HEK293 (cell line): Measurements from ENCODE around the gene PPIC.
A peak's percentile ranks its signal among the peaks of the same experiment; 100 is the strongest.

Source experiments
- BCL11B ChIP-seq: fragments of 450-650 bp; formaldehyde crosslinking; IDR thresholded peaks from 2 replicates; pipeline ENCODE4 v1.5.1; 2016; ENCODE audit warnings: low read depth, missing biosample characterization, missing genetic modification characterization
- HOXC10 ChIP-seq: sonication (generic); formaldehyde crosslinking; IDR thresholded peaks from 2 replicates; pipeline ENCODE4 v1.8.1; 2023; ENCODE audit warnings: mild to moderate bottlenecking, missing genetic modification reagents
- KLF8 ChIP-seq: fragments of 450-650 bp; formaldehyde crosslinking; IDR thresholded peaks from 2 replicates; pipeline ENCODE4 v1.5.1; 2016; ENCODE audit warnings: missing biosample characterization, missing genetic modification characterization
- PRDM1 ChIP-seq: fragments of 450-650 bp; formaldehyde crosslinking; IDR thresholded peaks from 2 replicates; pipeline ENCODE4; 2016; ENCODE audit warnings: missing biosample characterization, missing genetic modification characterization
- REPIN1 ChIP-seq: fragments of 450-650 bp; formaldehyde crosslinking; IDR thresholded peaks from 2 replicates; pipeline ENCODE4 v1.5.1; 2017; ENCODE audit warnings: missing biosample characterization, missing genetic modification characterization, low read depth
- SP2 ChIP-seq: fragments of 450-650 bp; formaldehyde crosslinking; IDR thresholded peaks from 2 replicates; pipeline ENCODE4 v1.5.1; 2016; ENCODE audit warnings: missing biosample characterization, missing genetic modification characterization
- ZBTB7A ChIP-seq: fragments of 450-650 bp; formaldehyde crosslinking; IDR thresholded peaks from 2 replicates; pipeline ENCODE4 v1.5.1; 2016; ENCODE audit warnings: low read depth, missing biosample characterization, missing genetic modification characterization
- ZNF112 ChIP-seq: fragments of 450-650 bp; formaldehyde crosslinking; IDR thresholded peaks from 2 replicates; pipeline ENCODE4 v1.5.0; 2017; ENCODE audit warnings: missing biosample characterization, missing genetic modification characterization
- ZNF133 ChIP-seq: fragments of 450-650 bp; formaldehyde crosslinking; IDR thresholded peaks from 2 replicates; pipeline ENCODE4 v1.5.1; 2016; ENCODE audit warnings: missing biosample characterization, missing genetic modification characterization
- ZNF155 ChIP-seq: fragments of 450-650 bp; formaldehyde crosslinking; IDR thresholded peaks from 2 replicates; pipeline ENCODE4 v1.5.1; 2016; ENCODE audit warnings: missing biosample characterization, missing genetic modification characterization
- ZNF2 ChIP-seq: fragments of 450-650 bp; formaldehyde crosslinking; IDR thresholded peaks from 2 replicates; pipeline ENCODE4 v1.5.1; 2016; ENCODE audit warnings: missing biosample characterization, missing genetic modification characterization
- ZNF311 ChIP-seq: fragments of 450-650 bp; formaldehyde crosslinking; IDR thresholded peaks from 2 replicates; pipeline ENCODE4 v1.5.1; 2017; ENCODE audit warnings: missing biosample characterization, missing genetic modification characterization, borderline replicate concordance
- ZNF341 ChIP-seq: fragments of 450-650 bp; formaldehyde crosslinking; IDR thresholded peaks from 2 replicates; pipeline ENCODE4; 2016; ENCODE audit warnings: low read depth, missing biosample characterization, missing genetic modification characterization
- ZNF558 ChIP-seq: fragments of 450-650 bp; formaldehyde crosslinking; IDR thresholded peaks from 2 replicates; pipeline ENCODE4 v1.5.1; 2016; ENCODE audit warnings: missing biosample characterization, missing genetic modification characterization
- ZNF560 ChIP-seq: fragments of 450-650 bp; formaldehyde crosslinking; IDR thresholded peaks from 2 replicates; pipeline ENCODE4 v1.5.1; 2017; ENCODE audit warnings: missing biosample characterization, missing genetic modification characterization, borderline replicate concordance
- ZNF571 ChIP-seq: fragments of 450-650 bp; formaldehyde crosslinking; IDR thresholded peaks from 2 replicates; pipeline ENCODE4 v1.5.0; 2017; ENCODE audit warnings: missing biosample characterization, missing genetic modification characterization
- ZNF596 ChIP-seq: fragments of 450-650 bp; IDR thresholded peaks from 2 replicates; pipeline ENCODE4 v1.5.0; 2018; ENCODE audit warnings: missing biosample characterization, mild to moderate bottlenecking, missing genetic modification characterization, moderate library complexity
- ZNF777 ChIP-seq: fragments of 450-650 bp; formaldehyde crosslinking; IDR thresholded peaks from 2 replicates; pipeline ENCODE4 v1.5.1; 2017; ENCODE audit warnings: missing biosample characterization, missing genetic modification characterization, borderline replicate concordance
- ZNF791 ChIP-seq: fragments of 450-650 bp; formaldehyde crosslinking; IDR thresholded peaks from 2 replicates; pipeline ENCODE4 v1.5.1; 2016; ENCODE audit warnings: missing biosample characterization, missing genetic modification characterization
- ZNF837 ChIP-seq: fragments of 450-650 bp; formaldehyde crosslinking; IDR thresholded peaks from 2 replicates; pipeline ENCODE4 v1.5.1; 2016; ENCODE audit warnings: missing biosample characterization, missing genetic modification characterization
- ZSCAN30 ChIP-seq: fragments of 450-650 bp; IDR thresholded peaks from 2 replicates; pipeline ENCODE4 v1.5.1; 2018; ENCODE audit warnings: missing biosample characterization, mild to moderate bottlenecking, missing genetic modification characterization, moderate library complexity
- TF ChIP-seq, protein P1 (sequence below): fragments of 450-650 bp; formaldehyde crosslinking; IDR thresholded peaks from 2 replicates; pipeline ENCODE4 v1.5.1; 2017; ENCODE audit warnings: missing biosample characterization, missing genetic modification characterization
- TF ChIP-seq, protein P2 (sequence below): fragments of 450-650 bp; formaldehyde crosslinking; IDR thresholded peaks from 2 replicates; pipeline ENCODE4 v1.5.1; 2016; ENCODE audit warnings: missing biosample characterization, missing genetic modification characterization
- TF ChIP-seq, protein P3 (sequence below): fragments of 450-650 bp; formaldehyde crosslinking; IDR thresholded peaks from 2 replicates; pipeline ENCODE4 v1.5.1; 2016; ENCODE audit warnings: missing biosample characterization, missing genetic modification characterization
- TF ChIP-seq, protein P4 (sequence below): fragments of 450-650 bp; formaldehyde crosslinking; conservative IDR thresholded peaks from 2 replicates; pipeline ENCODE4 v1.5.1; 2016; ENCODE audit warnings: low read depth, missing biosample characterization, missing genetic modification characterization
- TF ChIP-seq, protein P5 (sequence below): fragments of 450-650 bp; formaldehyde crosslinking; IDR thresholded peaks from 2 replicates; pipeline ENCODE4 v1.5.1; 2017; ENCODE audit warnings: missing biosample characterization, missing genetic modification characterization

PPIC gene

DNA sequence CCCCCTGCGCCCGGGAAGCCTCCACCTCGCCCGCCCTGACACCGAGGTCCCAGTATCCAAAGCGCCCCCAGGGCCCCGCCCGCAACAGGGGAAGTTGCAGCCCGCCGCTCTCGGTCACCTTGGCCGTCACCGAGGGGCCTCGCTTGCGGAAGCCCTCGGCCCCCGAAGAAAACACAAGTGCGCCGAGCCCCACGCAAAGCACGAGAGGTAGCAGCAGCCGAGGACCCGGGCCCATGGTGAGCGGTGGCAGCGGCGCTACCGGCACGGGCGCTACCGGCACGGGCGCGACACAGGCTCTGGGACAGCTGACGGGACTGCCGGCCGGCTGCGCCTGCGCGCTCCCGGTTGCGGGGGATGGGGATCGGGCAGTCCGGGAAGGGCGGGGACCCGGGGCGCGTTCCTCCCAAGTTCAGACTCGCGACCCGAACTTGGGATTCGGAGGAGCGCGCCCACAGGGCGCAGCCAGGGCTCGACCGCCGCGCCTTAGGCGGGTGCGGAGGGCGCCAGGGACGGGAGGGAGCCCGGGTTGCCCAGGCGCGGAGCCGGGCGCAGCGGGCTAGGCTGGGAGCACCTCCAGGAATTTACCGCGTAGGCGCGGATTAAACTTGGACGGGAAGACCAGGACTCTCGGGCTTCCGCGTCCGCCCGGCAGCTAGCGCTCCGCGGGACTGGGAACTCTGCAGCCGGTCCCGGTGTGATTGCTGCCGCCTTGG, at the start of gene PPIC (continued):
- TF ChIP-seq, protein P1, sequence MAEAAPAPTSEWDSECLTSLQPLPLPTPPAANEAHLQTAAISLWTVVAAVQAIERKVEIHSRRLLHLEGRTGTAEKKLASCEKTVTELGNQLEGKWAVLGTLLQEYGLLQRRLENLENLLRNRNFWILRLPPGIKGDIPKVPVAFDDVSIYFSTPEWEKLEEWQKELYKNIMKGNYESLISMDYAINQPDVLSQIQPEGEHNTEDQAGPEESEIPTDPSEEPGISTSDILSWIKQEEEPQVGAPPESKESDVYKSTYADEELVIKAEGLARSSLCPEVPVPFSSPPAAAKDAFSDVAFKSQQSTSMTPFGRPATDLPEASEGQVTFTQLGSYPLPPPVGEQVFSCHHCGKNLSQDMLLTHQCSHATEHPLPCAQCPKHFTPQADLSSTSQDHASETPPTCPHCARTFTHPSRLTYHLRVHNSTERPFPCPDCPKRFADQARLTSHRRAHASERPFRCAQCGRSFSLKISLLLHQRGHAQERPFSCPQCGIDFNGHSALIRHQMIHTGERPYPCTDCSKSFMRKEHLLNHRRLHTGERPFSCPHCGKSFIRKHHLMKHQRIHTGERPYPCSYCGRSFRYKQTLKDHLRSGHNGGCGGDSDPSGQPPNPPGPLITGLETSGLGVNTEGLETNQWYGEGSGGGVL (tag by site-specific recombination) = 0 out of 2 replicates have a peak, but pooled peaks have one; percentile 3
- TF ChIP-seq ZNF777 (tag by site-specific recombination) = no peak; the same call in 1 of the 2 replicates
- TF ChIP-seq, protein P2, sequence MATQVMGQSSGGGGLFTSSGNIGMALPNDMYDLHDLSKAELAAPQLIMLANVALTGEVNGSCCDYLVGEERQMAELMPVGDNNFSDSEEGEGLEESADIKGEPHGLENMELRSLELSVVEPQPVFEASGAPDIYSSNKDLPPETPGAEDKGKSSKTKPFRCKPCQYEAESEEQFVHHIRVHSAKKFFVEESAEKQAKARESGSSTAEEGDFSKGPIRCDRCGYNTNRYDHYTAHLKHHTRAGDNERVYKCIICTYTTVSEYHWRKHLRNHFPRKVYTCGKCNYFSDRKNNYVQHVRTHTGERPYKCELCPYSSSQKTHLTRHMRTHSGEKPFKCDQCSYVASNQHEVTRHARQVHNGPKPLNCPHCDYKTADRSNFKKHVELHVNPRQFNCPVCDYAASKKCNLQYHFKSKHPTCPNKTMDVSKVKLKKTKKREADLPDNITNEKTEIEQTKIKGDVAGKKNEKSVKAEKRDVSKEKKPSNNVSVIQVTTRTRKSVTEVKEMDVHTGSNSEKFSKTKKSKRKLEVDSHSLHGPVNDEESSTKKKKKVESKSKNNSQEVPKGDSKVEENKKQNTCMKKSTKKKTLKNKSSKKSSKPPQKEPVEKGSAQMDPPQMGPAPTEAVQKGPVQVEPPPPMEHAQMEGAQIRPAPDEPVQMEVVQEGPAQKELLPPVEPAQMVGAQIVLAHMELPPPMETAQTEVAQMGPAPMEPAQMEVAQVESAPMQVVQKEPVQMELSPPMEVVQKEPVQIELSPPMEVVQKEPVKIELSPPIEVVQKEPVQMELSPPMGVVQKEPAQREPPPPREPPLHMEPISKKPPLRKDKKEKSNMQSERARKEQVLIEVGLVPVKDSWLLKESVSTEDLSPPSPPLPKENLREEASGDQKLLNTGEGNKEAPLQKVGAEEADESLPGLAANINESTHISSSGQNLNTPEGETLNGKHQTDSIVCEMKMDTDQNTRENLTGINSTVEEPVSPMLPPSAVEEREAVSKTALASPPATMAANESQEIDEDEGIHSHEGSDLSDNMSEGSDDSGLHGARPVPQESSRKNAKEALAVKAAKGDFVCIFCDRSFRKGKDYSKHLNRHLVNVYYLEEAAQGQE = no peak
- TF ChIP-seq ZNF155 (tag by site-specific recombination) = no peak
- TF ChIP-seq, protein P3, sequence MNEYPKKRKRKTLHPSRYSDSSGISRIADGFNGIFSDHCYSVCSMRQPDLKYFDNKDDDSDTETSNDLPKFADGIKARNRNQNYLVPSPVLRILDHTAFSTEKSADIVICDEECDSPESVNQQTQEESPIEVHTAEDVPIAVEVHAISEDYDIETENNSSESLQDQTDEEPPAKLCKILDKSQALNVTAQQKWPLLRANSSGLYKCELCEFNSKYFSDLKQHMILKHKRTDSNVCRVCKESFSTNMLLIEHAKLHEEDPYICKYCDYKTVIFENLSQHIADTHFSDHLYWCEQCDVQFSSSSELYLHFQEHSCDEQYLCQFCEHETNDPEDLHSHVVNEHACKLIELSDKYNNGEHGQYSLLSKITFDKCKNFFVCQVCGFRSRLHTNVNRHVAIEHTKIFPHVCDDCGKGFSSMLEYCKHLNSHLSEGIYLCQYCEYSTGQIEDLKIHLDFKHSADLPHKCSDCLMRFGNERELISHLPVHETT (tag by site-specific recombination) = no peak
- TF ChIP-seq SP2 (tag by site-specific recombination) = peak; percentile 39
- TF ChIP-seq ZNF112 (tag by site-specific recombination) = no peak
- TF ChIP-seq ZNF571 (tag by site-specific recombination) = no peak
- TF ChIP-seq ZSCAN30 = peak; percentile 51; the same call in 1 of the 2 replicates
- TF ChIP-seq PRDM1 (tag by site-specific recombination) = no peak
- TF ChIP-seq, protein P4, sequence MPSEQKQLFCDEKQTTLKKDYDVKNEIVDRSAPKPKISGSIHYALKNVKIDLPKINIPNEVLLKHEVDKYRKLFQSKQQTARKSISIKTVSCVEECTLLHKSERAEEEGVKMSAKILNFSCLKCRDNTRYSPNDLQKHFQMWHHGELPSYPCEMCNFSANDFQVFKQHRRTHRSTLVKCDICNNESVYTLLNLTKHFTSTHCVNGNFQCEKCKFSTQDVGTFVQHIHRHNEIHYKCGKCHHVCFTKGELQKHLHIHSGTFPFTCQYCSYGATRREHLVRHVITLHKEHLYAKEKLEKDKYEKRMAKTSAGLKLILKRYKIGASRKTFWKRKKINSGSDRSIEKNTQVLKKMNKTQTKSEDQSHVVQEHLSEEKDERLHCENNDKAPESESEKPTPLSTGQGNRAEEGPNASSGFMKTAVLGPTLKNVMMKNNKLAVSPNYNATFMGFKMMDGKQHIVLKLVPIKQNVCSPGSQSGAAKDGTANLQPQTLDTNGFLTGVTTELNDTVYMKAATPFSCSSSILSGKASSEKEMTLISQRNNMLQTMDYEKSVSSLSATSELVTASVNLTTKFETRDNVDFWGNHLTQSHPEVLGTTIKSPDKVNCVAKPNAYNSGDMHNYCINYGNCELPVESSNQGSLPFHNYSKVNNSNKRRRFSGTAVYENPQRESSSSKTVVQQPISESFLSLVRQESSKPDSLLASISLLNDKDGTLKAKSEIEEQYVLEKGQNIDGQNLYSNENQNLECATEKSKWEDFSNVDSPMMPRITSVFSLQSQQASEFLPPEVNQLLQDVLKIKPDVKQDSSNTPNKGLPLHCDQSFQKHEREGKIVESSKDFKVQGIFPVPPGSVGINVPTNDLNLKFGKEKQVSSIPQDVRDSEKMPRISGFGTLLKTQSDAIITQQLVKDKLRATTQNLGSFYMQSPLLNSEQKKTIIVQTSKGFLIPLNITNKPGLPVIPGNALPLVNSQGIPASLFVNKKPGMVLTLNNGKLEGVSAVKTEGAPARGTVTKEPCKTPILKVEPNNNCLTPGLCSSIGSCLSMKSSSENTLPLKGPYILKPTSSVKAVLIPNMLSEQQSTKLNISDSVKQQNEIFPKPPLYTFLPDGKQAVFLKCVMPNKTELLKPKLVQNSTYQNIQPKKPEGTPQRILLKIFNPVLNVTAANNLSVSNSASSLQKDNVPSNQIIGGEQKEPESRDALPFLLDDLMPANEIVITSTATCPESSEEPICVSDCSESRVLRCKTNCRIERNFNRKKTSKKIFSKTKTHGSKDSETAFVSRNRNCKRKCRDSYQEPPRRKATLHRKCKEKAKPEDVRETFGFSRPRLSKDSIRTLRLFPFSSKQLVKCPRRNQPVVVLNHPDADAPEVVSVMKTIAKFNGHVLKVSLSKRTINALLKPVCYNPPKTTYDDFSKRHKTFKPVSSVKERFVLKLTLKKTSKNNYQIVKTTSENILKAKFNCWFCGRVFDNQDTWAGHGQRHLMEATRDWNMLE (tag by site-specific recombination) = 0 out of 2 replicates have a peak, but pooled peaks have one; percentile 12
- TF ChIP-seq ZNF311 (tag by site-specific recombination) = no peak
- no peak; the same call in 1 of the 2 replicates for TF ChIP-seq ZBTB7A
- no peak for TF ChIP-seq ZNF558
- no peak for TF ChIP-seq ZNF133
- TF ChIP-seq ZNF791 (tag by site-specific recombination) = no peak
- TF ChIP-seq ZNF560 (tag by site-specific recombination) = no peak
- TF ChIP-seq BCL11B (tag by site-specific recombination) = no peak
- TF ChIP-seq ZNF837 = no peak
- no peak for TF ChIP-seq REPIN1 (tag by site-specific recombination)
- peak; percentile 50; the same call in 1 of the 2 replicates for TF ChIP-seq ZNF2 (tag by site-specific recombination)
- TF ChIP-seq KLF8 = peak; percentile 88
- TF ChIP-seq, protein P5, sequence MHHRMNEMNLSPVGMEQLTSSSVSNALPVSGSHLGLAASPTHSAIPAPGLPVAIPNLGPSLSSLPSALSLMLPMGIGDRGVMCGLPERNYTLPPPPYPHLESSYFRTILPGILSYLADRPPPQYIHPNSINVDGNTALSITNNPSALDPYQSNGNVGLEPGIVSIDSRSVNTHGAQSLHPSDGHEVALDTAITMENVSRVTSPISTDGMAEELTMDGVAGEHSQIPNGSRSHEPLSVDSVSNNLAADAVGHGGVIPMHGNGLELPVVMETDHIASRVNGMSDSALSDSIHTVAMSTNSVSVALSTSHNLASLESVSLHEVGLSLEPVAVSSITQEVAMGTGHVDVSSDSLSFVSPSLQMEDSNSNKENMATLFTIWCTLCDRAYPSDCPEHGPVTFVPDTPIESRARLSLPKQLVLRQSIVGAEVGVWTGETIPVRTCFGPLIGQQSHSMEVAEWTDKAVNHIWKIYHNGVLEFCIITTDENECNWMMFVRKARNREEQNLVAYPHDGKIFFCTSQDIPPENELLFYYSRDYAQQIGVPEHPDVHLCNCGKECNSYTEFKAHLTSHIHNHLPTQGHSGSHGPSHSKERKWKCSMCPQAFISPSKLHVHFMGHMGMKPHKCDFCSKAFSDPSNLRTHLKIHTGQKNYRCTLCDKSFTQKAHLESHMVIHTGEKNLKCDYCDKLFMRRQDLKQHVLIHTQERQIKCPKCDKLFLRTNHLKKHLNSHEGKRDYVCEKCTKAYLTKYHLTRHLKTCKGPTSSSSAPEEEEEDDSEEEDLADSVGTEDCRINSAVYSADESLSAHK = no peak
- TF ChIP-seq ZNF596 (tag by site-specific recombination) = no peak
- TF ChIP-seq ZNF341 (tag by site-specific recombination) = peak; percentile 82
- no peak for TF ChIP-seq HOXC10 (CRISPR knock-in tag)
